Measurements from ENCODE around the gene TAF13.

TAF13 gene

GRCh38 chr1:109105881-109106280 is 30.1 kb upstream of the TAF13 start:
- DNase-seq (ENCODE audit: low read depth in 2 of 2): no peak
- H3K4me3 ChIP-seq (replicated peaks in 1 of 2; ENCODE audit: low read depth in 2 of 2, low read length in 2 of 2): no peak overlapping the region
- TF ChIP-seq CTCF (IDR thresholded peaks at IDR 0.05; ENCODE audit: low read depth, low read length): no peak

GRCh38 chr1:109104364-109105151 is 28.8 kb upstream of the TAF13 start:
- DNase-seq (ENCODE audit: low read depth in 2 of 2): peak; percentile 21 to 46
- H3K4me3 ChIP-seq (replicated peaks in 1 of 2; ENCODE audit: low read depth in 2 of 2, low read length in 2 of 2): no peak overlapping the region
- no peak for TF ChIP-seq CTCF (IDR thresholded peaks at IDR 0.05; ENCODE audit: low read depth, low read length)

- peak; percentile 83 for TF ChIP-seq CTCF (IDR thresholded peaks at IDR 0.05; ENCODE audit: low read depth, low read length)
- DNase-seq (ENCODE audit: low read depth in 2 of 2): peak; percentile 98 to 99
- peak overlapping the region; percentile 94 to 96 for H3K4me3 ChIP-seq (replicated peaks in 1 of 2; ENCODE audit: low read depth in 2 of 2, low read length in 2 of 2)
Measured at GRCh38 chr1:109099938-109100773, 24.4 kb upstream of the TAF13 start.

GRCh38 chr1:109096120-109096519 is 20.3 kb upstream of the TAF13 start:
- no peak overlapping the region for H3K4me3 ChIP-seq (replicated peaks in 1 of 2; ENCODE audit: low read depth in 2 of 2, low read length in 2 of 2)
- DNase-seq (ENCODE audit: low read depth in 2 of 2): no peak
- TF ChIP-seq CTCF (IDR thresholded peaks at IDR 0.05; ENCODE audit: low read depth, low read length): no peak

GRCh38 chr1:109095631-109096030 is 19.8 kb upstream of the TAF13 start:
- TF ChIP-seq CTCF (IDR thresholded peaks at IDR 0.05; ENCODE audit: low read depth, low read length): no peak
- no peak overlapping the region for H3K4me3 ChIP-seq (replicated peaks in 1 of 2; ENCODE audit: low read depth in 2 of 2, low read length in 2 of 2)
- DNase-seq (ENCODE audit: low read depth in 2 of 2): no peak

- no peak for DNase-seq (ENCODE audit: low read depth in 2 of 2)
- no peak for TF ChIP-seq CTCF (IDR thresholded peaks at IDR 0.05; ENCODE audit: low read depth, low read length)
- H3K4me3 ChIP-seq (replicated peaks in 1 of 2; ENCODE audit: low read depth in 2 of 2, low read length in 2 of 2): no peak overlapping the region
Measured at GRCh38 chr1:109094871-109095270, 19.1 kb upstream of the TAF13 start.
